NCI-H1092 treated with DMSO at 0.1 percent for 48 hours (cell line): ENCODE data around the gene INHBA.

ENCODE experiments used
- DNase-seq: peaks from one replicate; lab custom pipeline; 2025; lab: John Stamatoyannopoulos, UW

INHBA gene

GRCh38 chr7:41688906-41689305 is 14.0 kb downstream of the INHBA start:
- DNase-seq, result no peak

- no peak for DNase-seq
Measured at GRCh38 chr7:41688012-41688625, 14.8 kb downstream of the INHBA start.

GRCh38 chr7:41685684-41686083 is 17.2 kb downstream of the INHBA start:
- DNase-seq, result no peak

- DNase-seq, result no peak
Measured at GRCh38 chr7:41682422-41682821, 20.5 kb downstream of the INHBA start.

GRCh38 chr7:41679566-41679965 is 23.3 kb downstream of the INHBA start:
- no peak for DNase-seq

GRCh38 chr7:41674505-41675023 is 28.3 kb downstream of the INHBA start:
- no peak for DNase-seq

- no peak for DNase-seq
Measured at GRCh38 chr7:41661596-41661995, 41.3 kb downstream of the INHBA start.

GRCh38 chr7:41659539-41659938 is 43.4 kb downstream of the INHBA start:
- no peak for DNase-seq

- no peak for DNase-seq
Measured at GRCh38 chr7:41656366-41656765, 46.5 kb downstream of the INHBA start.

- DNase-seq, result no peak
Measured at GRCh38 chr7:41655426-41655825, 47.5 kb downstream of the INHBA start.

- no peak for DNase-seq
Measured at GRCh38 chr7:41652267-41652666, 50.6 kb downstream of the INHBA start.

- no peak for DNase-seq
Measured at GRCh38 chr7:41648501-41648900, 54.4 kb downstream of the INHBA start.

- DNase-seq, result no peak
Measured at GRCh38 chr7:41643616-41644015, 59.3 kb downstream of the INHBA start.

- no peak for DNase-seq
Measured at GRCh38 chr7:41641665-41642014, 61.2 kb downstream of the INHBA start.

GRCh38 chr7:41641011-41641664 is 61.8 kb downstream of the INHBA start:
- DNase-seq, result no peak

GRCh38 chr7:41640487-41640886 is 62.4 kb downstream of the INHBA start:
- DNase-seq, result no peak

- DNase-seq, result no peak
Measured at GRCh38 chr7:41637049-41637448, 65.8 kb downstream of the INHBA start.
